ENCODE results near the gene RTP2.

Gene RTP2

GRCh38 chr3:187696021-187696420 is 6.3 kb downstream of the RTP2 start:
- Histone ChIP-seq H3K4me1 (ENCODE audit: control insufficient read depth, insufficient read depth, low read length) (no peaks in the 10 kb centered on the region), H3K27ac (ENCODE audit: extremely low read depth, low read depth, low read length) (no peak overlapping the region), H3K36me3 (ENCODE audit: control insufficient read depth in 2 of 2, insufficient read depth in 1 of 2, low read length in 2 of 2) (no peaks in the 10 kb centered on the region), H3K4me3 (ENCODE audit: low read depth, low read length) (no peak overlapping the region), H3K9me3 (ENCODE audit: control insufficient read depth, insufficient read depth, low read depth, low read length) (no peaks in the 10 kb centered on the region)
- ChIA-PET CTCF (no interaction called here), POLR2A (no interaction called here)
- TF ChIP-seq ZNF19 (tag by site-specific recombination; IDR thresholded peaks at IDR 0.05; ENCODE audit: low read depth), result no peak
- TF ChIP-seq KLF1 (tag by site-specific recombination; IDR thresholded peaks at IDR 0.05), result no peak
- TF ChIP-seq KLF8 (tag by site-specific recombination; IDR thresholded peaks at IDR 0.05), result no peak
- no peak for TF ChIP-seq ZFHX2 (tag by site-specific recombination; conservative IDR thresholded peaks at IDR 0.05)
- no peak for TF ChIP-seq RBAK (tag by site-specific recombination; IDR thresholded peaks at IDR 0.05)
- no peak for TF ChIP-seq ZNF473 (tag by site-specific recombination; IDR thresholded peaks at IDR 0.05)
- no peak for TF ChIP-seq ZNF157 (tag by site-specific recombination; IDR thresholded peaks at IDR 0.05)
- TF ChIP-seq ZNF266 (tag by site-specific recombination; IDR thresholded peaks at IDR 0.05; ENCODE audit: low read depth), result no peak
- TF ChIP-seq KLF9 (tag by site-specific recombination; IDR thresholded peaks at IDR 0.05; ENCODE audit: low read depth), result no peak
- no peak for TF ChIP-seq SCRT1 (tag by site-specific recombination; IDR thresholded peaks at IDR 0.05; ENCODE audit: borderline replicate concordance)
- no peak for TF ChIP-seq ZNF585B (tag by site-specific recombination; IDR thresholded peaks at IDR 0.05)
- TF ChIP-seq ZBTB21 (tag by site-specific recombination; IDR thresholded peaks at IDR 0.05), result no peak
- no peak for TF ChIP-seq FEZF1 (tag by site-specific recombination; IDR thresholded peaks at IDR 0.05)
- no peak for TF ChIP-seq ZNF623 (tag by site-specific recombination; IDR thresholded peaks at IDR 0.05)
- no peak for TF ChIP-seq ZEB2 (tag by site-specific recombination; IDR thresholded peaks at IDR 0.05)

DNA sequence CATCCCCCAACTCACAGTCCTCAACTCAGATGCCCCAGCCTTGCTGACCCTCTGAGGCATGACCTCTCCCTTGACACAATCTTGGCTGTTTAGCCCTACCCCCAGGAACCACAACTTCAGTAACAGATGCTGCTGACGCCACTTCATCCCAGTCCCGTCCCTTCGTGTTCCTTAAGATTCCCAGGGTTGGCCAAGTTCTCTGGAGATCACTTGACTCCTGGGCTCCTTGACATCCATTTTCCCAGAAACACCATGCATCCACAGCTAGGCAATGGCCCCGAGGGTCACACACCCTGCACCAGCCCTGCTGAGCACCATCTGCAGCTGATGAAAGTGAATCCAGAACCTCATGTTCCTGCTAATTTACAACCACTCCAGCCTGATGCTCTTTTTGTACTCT is 6.9 kb downstream of the RTP2 start:
- TF ChIP-seq GLIS1 (tag by site-specific recombination; IDR thresholded peaks at IDR 0.05) (no peak), ZNF37A (tag by site-specific recombination; IDR thresholded peaks at IDR 0.05) (no peak), ZNF132 (tag by site-specific recombination; IDR thresholded peaks at IDR 0.05; ENCODE audit: borderline replicate concordance) (no peak), ZNF645 (tag by site-specific recombination; IDR thresholded peaks at IDR 0.05) (no peak), ZNF335 (tag by site-specific recombination; conservative IDR thresholded peaks at IDR 0.05) (no peak), MYNN (tag by site-specific recombination; IDR thresholded peaks at IDR 0.05; ENCODE audit: borderline replicate concordance) (no peak), ATF2 (tag by site-specific recombination; IDR thresholded peaks at IDR 0.05; ENCODE audit: low read depth) (no peak), KLF9 (tag by site-specific recombination; IDR thresholded peaks at IDR 0.05; ENCODE audit: low read depth) (no peak), OSR2 (tag by site-specific recombination; IDR thresholded peaks at IDR 0.05) (no peak), ZNF169 (tag by site-specific recombination; IDR thresholded peaks at IDR 0.05) (no peak), ZNF792 (tag by site-specific recombination; IDR thresholded peaks at IDR 0.05) (no peak), ZNF391 (tag by site-specific recombination; IDR thresholded peaks at IDR 0.05; ENCODE audit: borderline replicate concordance, low read depth) (no peak), SP7 (tag by site-specific recombination; IDR thresholded peaks at IDR 0.05) (no peak), ZNF626 (tag by site-specific recombination; IDR thresholded peaks at IDR 0.05) (no peak), ZNF837 (tag by site-specific recombination; IDR thresholded peaks at IDR 0.05) (no peak)
- TF ChIP-seq, protein P1, sequence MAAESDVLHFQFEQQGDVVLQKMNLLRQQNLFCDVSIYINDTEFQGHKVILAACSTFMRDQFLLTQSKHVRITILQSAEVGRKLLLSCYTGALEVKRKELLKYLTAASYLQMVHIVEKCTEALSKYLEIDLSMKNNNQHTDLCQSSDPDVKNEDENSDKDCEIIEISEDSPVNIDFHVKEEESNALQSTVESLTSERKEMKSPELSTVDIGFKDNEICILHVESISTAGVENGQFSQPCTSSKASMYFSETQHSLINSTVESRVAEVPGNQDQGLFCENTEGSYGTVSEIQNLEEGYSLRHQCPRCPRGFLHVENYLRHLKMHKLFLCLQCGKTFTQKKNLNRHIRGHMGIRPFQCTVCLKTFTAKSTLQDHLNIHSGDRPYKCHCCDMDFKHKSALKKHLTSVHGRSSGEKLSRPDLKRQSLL (tag by site-specific recombination; IDR thresholded peaks at IDR 0.05), result no peak
- POLR2A ChIA-PET, result no interaction called here
- no peaks in the 10 kb centered on the region for H3K36me3 ChIP-seq (ENCODE audit: control insufficient read depth in 2 of 2, insufficient read depth in 1 of 2, low read length in 2 of 2)
- H3K4me3 ChIP-seq (ENCODE audit: low read depth, low read length), result no peak overlapping the region
- no peaks in the 10 kb centered on the region for H3K9me3 ChIP-seq (ENCODE audit: control insufficient read depth, insufficient read depth, low read depth, low read length)
- CTCF ChIA-PET, result no interaction called here
- no peaks in the 10 kb centered on the region for H3K4me1 ChIP-seq (ENCODE audit: control insufficient read depth, insufficient read depth, low read length)
- no peak overlapping the region for H3K27ac ChIP-seq (ENCODE audit: extremely low read depth, low read depth, low read length)
